Mononuclear cell (primary cell): Measurements from ENCODE around the gene TBRG4. TPM values are rescaled to one million over a fixed set of nuclear protein-coding genes. Genes with fewer than 3 reads are reported as not detected.
"Not testable (repeated sequence)": the region's sequence is repeated elsewhere in the genome, so short reads cannot be mapped to it uniquely, and the experiment has no call there.

Source experiments
- H3K27me3 ChIP-seq: 2 replicates; pipeline ENCODE4 v1.6.0; 2011; ENCODE audit warnings: low read length, control low read depth; ENCODE audit not compliant: insufficient read depth
- H3K4me1 ChIP-seq: 2 replicates; pipeline ENCODE4 v1.5.1; 2011; ENCODE audit warnings: mild to moderate bottlenecking, low read length, control low read depth; ENCODE audit not compliant: insufficient read depth
- H3K4me3 ChIP-seq: 2 replicates; pipeline ENCODE4 v1.5.1; 2011; ENCODE audit warnings: mild to moderate bottlenecking, low read length, moderate library complexity
- H3K9me3 ChIP-seq: 2 replicates; pipeline ENCODE4 v1.5.1; 2011; ENCODE audit warnings: low read depth, mild to moderate bottlenecking, control low read depth, low read length
- total RNA-seq: library from RNA; depleted of rRNA; stranded (reverse); fragments of >200 nt; gene quantifications from one replicate; pipeline ENCODE4 v1.2.3, GENCODE V29; 2012

Gene TBRG4
- total RNA-seq, 1 donor = 51.9 TPM

DNA sequence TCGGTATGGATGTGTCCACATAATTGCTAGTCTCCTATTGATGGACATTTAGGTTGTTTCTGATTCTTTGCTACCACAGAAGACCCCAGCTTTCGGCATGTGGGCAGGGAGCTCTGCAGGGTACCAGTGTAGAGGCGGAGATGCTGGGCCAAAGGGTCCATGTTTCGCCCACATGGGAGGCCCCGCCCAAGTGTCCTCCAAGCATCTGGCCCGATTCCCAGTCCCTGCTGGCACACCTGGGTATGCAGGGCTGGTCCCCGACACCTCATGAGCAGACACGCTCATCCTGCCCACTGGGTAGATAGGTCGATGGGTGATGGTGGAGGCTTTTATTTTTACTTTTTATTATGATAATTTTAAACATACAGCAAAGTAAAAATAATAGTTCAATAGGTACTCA is 19.4 kb upstream of the TBRG4 start:
- Histone ChIP-seq H3K9me3 (no peaks in the 10 kb centered on the region), H3K4me3 (no peak overlapping the region), H3K4me1 (peaks cover 1% of the 10 kb centered on the region), H3K27me3 (no peaks in the 10 kb centered on the region)

GRCh38 chr7:45129906-45130305 is 18.4 kb upstream of the TBRG4 start:
- Histone ChIP-seq H3K9me3 (no peaks in the 10 kb centered on the region), H3K4me1 (no peaks in the 10 kb centered on the region), H3K27me3 (no peaks in the 10 kb centered on the region), H3K4me3 (no peak overlapping the region)

DNA sequence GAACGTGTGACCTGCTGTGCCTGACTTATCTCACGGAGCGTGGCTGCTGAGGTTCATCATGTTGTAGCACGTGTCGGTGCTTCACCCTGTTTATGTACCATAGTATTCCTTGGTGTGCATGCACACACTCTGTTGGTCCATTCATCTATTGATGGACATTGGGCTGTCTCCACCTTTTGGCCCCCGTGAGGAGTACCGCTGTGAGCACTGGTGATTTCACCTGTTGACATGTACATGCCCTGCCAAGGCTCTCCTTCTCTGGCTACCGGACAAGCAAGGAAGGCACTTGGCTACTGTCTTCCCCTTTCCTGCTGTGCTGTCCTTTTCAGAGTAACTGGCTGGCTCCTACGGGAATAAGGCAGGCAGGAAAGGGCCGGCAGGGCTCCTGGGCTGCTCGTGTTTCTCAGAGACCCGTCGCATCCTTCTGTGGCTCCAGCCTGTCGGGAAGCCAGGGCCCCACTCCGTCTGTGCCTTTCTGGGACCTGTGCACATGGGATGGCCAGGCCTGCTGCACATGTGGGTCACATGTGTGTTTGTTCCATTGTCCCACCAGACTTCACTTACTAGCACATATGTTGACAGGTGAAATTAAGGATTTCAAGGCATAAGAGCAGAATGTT is 17.8 kb upstream of the TBRG4 start:
- Histone ChIP-seq H3K4me1 (no peaks in the 10 kb centered on the region), H3K4me3 (no peak overlapping the region), H3K9me3 (no peaks in the 10 kb centered on the region), H3K27me3 (no peaks in the 10 kb centered on the region)

DNA sequence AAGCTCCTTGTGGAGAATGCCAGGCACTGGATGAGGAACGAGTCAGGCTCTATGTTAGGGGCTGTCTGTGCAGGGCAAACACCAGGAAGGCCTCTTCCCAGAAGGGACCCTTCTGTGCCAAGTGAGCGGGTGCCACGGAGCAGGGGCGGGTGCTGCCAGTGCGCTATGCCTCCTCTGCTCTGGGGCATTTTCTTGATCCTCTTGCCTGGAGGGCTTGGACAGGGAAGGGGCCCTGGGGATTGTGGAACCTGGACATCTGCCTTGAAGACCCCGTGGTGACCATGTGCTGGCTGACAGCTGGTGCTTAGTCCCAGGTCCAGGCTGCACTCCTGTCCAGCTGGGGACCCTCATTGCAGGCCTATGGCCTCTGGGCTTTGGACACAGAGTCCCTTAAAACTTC is 15.4 kb upstream of the TBRG4 start:
- Histone ChIP-seq H3K4me3 (no peak overlapping the region), H3K9me3 (no peaks in the 10 kb centered on the region), H3K27me3 (no peaks in the 10 kb centered on the region), H3K4me1 (peaks cover 13% of the 10 kb centered on the region)

GRCh38 chr7:45126201-45126600 is 14.7 kb upstream of the TBRG4 start:
- H3K27me3 ChIP-seq = no peaks in the 10 kb centered on the region
- no peak overlapping the region for H3K4me3 ChIP-seq
- no peaks in the 10 kb centered on the region for H3K9me3 ChIP-seq
- H3K4me1 ChIP-seq = peaks cover 13% of the 10 kb centered on the region

GRCh38 chr7:45125193-45125904 is 13.9 kb upstream of the TBRG4 start:
- Histone ChIP-seq H3K4me1 (peaks cover 13% of the 10 kb centered on the region), H3K9me3 (no peaks in the 10 kb centered on the region), H3K4me3 (no peak overlapping the region), H3K27me3 (no peaks in the 10 kb centered on the region)

DNA sequence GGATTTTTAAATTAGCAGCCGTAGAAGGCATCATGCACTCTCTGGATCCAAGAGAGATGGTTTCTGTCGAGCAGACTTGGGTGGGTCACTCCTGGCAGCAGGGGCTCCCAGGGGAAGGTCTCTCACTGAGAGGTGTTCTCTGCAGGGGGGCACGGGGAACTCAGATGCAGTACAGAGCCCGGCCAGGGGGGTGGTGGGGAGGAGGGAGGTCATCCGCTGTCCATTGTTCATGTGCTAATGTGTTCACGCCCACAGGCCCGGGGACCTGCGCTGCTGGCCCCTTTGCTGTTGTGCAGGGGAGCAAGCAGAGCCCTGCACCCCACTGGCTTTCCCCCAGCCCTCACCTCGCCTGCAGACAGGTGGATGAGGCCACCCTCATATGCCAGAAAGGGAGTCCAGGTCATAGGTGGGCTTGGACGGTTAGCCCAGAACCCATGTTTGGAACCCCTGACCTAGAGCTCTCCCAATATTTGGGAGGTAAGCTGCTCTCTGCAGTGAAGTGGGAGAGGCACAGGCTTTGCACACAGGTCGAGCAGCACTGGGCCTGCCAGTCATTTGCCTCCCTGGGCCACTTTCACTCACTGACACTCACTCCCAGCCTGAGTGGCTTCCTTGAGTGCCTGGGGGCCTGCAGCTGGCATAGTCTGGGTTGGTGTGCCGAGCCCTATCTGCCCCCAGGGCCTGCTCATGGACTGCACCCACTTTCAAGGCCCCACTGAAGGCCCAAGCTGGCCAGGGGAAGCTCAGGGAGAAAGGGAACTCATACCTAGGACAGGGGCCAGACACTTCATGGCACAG is 12.6 kb upstream of the TBRG4 start:
- Histone ChIP-seq H3K27me3 (no peaks in the 10 kb centered on the region), H3K4me3 (no peak overlapping the region), H3K9me3 (no peaks in the 10 kb centered on the region), H3K4me1 (peaks cover 13% of the 10 kb centered on the region)

GRCh38 chr7:45122975-45123860 is 11.7 kb upstream of the TBRG4 start:
- Histone ChIP-seq H3K4me3 (no peak overlapping the region), H3K9me3 (no peaks in the 10 kb centered on the region), H3K27me3 (no peaks in the 10 kb centered on the region), H3K4me1 (peaks cover 13% of the 10 kb centered on the region)

- Histone ChIP-seq H3K9me3 (no peaks in the 10 kb centered on the region), H3K27me3 (no peaks in the 10 kb centered on the region), H3K4me1 (peaks cover 13% of the 10 kb centered on the region), H3K4me3 (no peak overlapping the region)
Measured at GRCh38 chr7:45119550-45119949, 8.1 kb upstream of the TBRG4 start.

GRCh38 chr7:45118889-45119331 is 7.4 kb upstream of the TBRG4 start:
- Histone ChIP-seq H3K27me3 (no peaks in the 10 kb centered on the region), H3K4me3 (no peak overlapping the region), H3K9me3 (no peaks in the 10 kb centered on the region), H3K4me1 (peaks cover 13% of the 10 kb centered on the region)

DNA sequence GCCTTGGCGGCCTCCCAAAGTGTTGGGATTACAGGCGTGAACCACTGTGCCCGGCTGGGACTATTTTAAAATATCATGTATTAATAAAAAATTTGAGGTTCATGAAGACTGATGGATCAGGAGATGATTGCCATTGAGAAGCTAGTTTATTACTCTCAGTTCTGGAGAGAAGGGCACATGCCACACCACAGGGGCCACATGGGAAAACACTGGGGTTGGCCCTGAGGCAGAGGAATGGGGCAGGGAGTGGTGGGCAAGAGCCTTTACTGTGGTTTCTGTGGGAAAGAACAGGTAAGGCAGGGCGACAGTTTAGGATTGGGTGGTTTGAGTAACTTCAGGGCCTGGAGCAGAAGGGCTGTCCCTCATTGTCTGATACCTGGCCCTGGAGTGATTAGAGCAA is 6.8 kb upstream of the TBRG4 start:
- no peaks in the 10 kb centered on the region for H3K9me3 ChIP-seq
- no peak overlapping the region for H3K4me3 ChIP-seq

DNA sequence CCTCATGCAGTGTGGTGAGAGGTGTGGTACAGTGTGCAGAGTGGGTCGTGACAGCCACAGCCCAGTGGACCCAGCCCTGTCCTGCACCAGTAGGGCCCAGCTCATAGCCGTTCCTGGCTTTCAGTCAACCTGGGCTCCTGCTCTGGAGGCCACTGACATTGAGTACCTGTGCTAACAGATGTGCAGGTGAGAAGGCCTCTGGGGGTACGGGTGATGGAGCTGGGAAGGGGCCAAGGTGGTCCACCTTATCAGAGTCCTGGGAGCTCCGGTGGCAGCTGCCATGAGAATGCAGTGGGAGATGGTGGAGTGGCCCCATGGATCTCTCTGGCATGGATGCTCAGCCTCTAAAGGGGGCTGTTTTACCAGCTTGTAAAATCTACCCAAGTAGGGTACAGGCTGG is 6.1 kb upstream of the TBRG4 start:
- Histone ChIP-seq H3K4me1 (peaks cover 4% of the 10 kb centered on the region), H3K4me3 (no peak overlapping the region), H3K27me3 (no peaks in the 10 kb centered on the region), H3K9me3 (no peaks in the 10 kb centered on the region)

More for the DNA sequence above, 6.8 kb upstream of the TBRG4 start:
- Histone ChIP-seq H3K4me1 (peaks cover 8% of the 10 kb centered on the region), H3K27me3 (no peaks in the 10 kb centered on the region)

DNA sequence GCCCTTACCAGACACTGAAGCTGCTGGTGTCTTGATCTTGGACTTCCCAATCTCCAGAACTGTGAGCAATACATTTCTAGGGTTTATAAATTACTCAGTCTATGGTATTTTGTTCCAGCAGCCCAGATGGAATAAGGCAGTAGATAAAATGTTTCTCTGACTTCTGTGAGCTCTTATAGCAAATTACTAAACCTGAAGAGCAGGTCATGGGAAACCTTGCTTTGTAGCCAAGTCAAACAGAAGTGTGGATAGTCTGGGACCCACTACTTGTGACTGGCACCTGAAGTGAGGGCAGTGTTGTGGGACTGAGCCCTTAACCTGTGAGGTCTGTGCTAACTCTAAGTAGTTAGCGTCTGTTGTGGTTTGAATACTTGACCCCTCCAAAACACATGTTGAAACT is 4.6 kb upstream of the TBRG4 start:
- no peak overlapping the region for H3K4me3 ChIP-seq
- H3K27me3 ChIP-seq = no peaks in the 10 kb centered on the region
- H3K4me1 ChIP-seq = peaks cover 4% of the 10 kb centered on the region
- H3K9me3 ChIP-seq = no peaks in the 10 kb centered on the region

GRCh38 chr7:45114926-45115325 is 3.4 kb upstream of the TBRG4 start:
- no peaks in the 10 kb centered on the region for H3K27me3 ChIP-seq
- peaks cover 15% of the 10 kb centered on the region for H3K4me1 ChIP-seq
- H3K9me3 ChIP-seq = no peaks in the 10 kb centered on the region
- H3K4me3 ChIP-seq = no peak overlapping the region

DNA sequence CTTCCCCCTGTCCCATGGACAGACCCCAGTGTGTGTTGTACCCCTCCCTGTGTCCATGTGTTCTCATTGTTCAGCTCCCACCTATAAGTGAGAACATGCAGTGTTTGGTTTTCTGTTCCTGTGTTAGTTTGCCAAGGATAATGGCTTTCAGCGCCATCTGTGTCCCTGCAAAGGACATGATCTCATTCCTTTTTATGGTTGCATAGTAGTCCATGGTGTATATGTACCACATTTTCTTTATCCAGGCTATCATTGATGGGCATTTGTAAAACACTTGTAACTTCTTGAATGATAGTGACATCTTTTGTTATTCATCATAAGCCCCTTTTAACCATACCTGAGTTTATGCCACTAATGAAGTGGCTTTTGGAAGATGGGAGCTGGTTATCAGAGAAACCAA is 2.8 kb upstream of the TBRG4 start:
- H3K4me1 ChIP-seq = peaks cover 22% of the 10 kb centered on the region
- not testable (repeated sequence) for H3K27me3 ChIP-seq, H3K4me3 ChIP-seq, H3K9me3 ChIP-seq
